Measurements from ENCODE around the gene TRERF1. TPM values are rescaled to one million over a fixed set of nuclear protein-coding genes. Genes with fewer than 3 reads are reported as not detected.

Gene TRERF1
- polyA plus RNA-seq, 3 donors: 0.58 to 10.0 (median 2.0) TPM

DNA sequence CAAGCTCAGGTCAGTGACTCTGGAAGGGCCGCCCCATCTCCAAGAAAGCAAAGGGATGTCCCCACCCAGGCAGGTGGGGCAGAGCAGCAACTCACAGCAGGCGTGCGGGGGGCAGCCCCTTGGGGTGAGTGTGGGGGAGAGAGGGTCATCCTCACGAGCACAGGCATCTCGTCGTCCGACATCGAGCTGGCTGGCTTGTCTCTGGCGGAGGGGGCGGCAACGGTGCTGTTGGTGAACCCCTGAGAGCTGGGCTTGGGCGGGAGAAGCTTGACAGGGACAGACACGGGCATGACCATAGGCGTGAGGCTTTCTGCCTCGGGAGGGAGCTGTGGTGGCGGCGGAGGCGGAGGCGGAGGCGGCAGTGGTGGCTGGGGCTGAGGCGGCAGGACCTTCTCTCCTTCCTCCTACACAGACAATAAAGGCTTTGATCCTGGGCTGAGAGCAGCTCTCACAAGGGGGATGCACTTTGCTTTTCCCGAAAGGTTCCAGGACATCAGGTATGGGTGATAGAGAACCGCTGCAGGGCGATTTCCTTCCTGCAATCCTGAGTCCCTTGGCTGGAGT is 188.5 kb downstream of the TRERF1 start:
- Histone ChIP-seq H3K9me3 (replicated peaks in 1 of 2; ENCODE audit: control insufficient read depth in 1 of 2, insufficient read depth in 1 of 2, low read length in 2 of 2) (no peaks in the 10 kb centered on the region), H2AFZ (ENCODE audit: insufficient read depth, low read depth, low read length, poor library complexity, severe bottlenecking) (no peak overlapping the region), H3K36me3 (replicated peaks in 1 of 2; ENCODE audit: control insufficient read depth in 1 of 2, insufficient read depth in 2 of 2, low read length in 2 of 2) (peaks cover 42 to 85% of the 10 kb centered on the region in 2 donors), H3K4me1 (ENCODE audit: control insufficient read depth in 1 of 2, insufficient read depth in 2 of 2, low read length in 2 of 2) (no peaks in the 10 kb centered on the region), H3K4me2 (replicated peaks; ENCODE audit: extremely low read depth, low read length, poor library complexity, severe bottlenecking) (no peak overlapping the region), H3K27me3 (ENCODE audit: control insufficient read depth in 2 of 2, insufficient read depth in 2 of 2, low read length in 2 of 2) (no peaks in the 10 kb centered on the region), H3K9ac (ENCODE audit: insufficient read depth, low read length, poor library complexity, severe bottlenecking) (no peak overlapping the region), H3K79me2 (ENCODE audit: insufficient read depth, low read length) (no peaks in the 10 kb centered on the region), H3K27ac (ENCODE audit: low read depth in 1 of 2, low read length in 2 of 2) (no peak overlapping the region), H4K20me1 (ENCODE audit: insufficient read depth, low read length) (no peaks in the 10 kb centered on the region), H3K4me3 (replicated peaks in 1 of 3; ENCODE audit: low read depth in 2 of 3, low read length in 3 of 3) (no peak overlapping the region)
- DNase-seq: no peak
- intact Hi-C loops (cut with micrococcal nuclease): loop anchor here in 1 of 2 donors (10.0 kb wide), 1 partner anchor 282 kb away; no protein-coding TSS in a partner anchor
- H3K4me1 Mint-ChIP-seq: no peaks in the 10 kb centered on the region
- H3K36me3 Mint-ChIP-seq: peaks cover 45 to 65% of the 10 kb centered on the region in 2 donors
- no peak overlapping the region for H3K4me3 Mint-ChIP-seq
- peaks cover 0 to 1% (median 0%) of the 10 kb centered on the region in 7 donors for H3K9me3 Mint-ChIP-seq
- 100% methylated on average over 11 of the region's 24 CpGs for WGBS (ENCODE audit: insufficient coverage)
- H3K27me3 Mint-ChIP-seq (ENCODE audit: low read depth in 3 of 3): peaks cover 0 to 1% (median 1%) of the 10 kb centered on the region in 3 donors
- peak overlapping the region in 2 of 7 donors; percentile 41 to 50 for H3K27ac Mint-ChIP-seq
- no peak for TF ChIP-seq CTCF (IDR thresholded peaks at IDR 0.05)

DNA sequence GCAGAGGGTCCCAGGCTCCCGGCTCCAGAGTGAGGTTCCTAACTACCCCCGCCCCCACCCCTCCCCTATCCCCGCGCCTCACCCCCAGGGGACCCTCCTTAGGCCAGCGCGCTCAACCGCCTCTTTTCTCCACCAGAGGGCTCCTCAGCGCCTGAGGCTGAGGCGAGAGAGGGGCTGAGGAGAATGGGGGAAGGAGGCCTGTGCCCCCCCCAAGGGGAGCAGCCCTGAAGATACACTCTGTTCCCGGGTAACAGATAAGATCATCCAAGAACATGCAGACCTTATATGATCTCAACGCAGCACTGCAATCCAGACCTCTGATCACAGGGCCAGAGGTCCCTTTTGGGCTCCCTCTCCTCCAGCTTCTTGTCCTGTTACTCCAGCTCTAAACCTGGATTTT is 190.8 kb downstream of the TRERF1 start:
- Mint-ChIP-seq H3K27ac (peak overlapping the region in 2 of 7 donors; percentile 7 to 84), H3K36me3 (peaks cover 54 to 75% of the 10 kb centered on the region in 2 donors), H3K4me3 (no peak overlapping the region), H3K4me1 (no peaks in the 10 kb centered on the region), H3K9me3 (peaks cover 0 to 1% (median 0%) of the 10 kb centered on the region in 7 donors), H3K27me3 (ENCODE audit: low read depth in 3 of 3) (peaks cover 0 to 1% (median 1%) of the 10 kb centered on the region in 3 donors)
- TF ChIP-seq CTCF (IDR thresholded peaks at IDR 0.05): peak; percentile 73
- H3K79me2 ChIP-seq (ENCODE audit: insufficient read depth, low read length): no peaks in the 10 kb centered on the region
- H3K36me3 ChIP-seq (replicated peaks in 1 of 2; ENCODE audit: control insufficient read depth in 1 of 2, insufficient read depth in 2 of 2, low read length in 2 of 2): peaks cover 57 to 91% of the 10 kb centered on the region in 2 donors
- H3K27me3 ChIP-seq (ENCODE audit: control insufficient read depth in 2 of 2, insufficient read depth in 2 of 2, low read length in 2 of 2): no peaks in the 10 kb centered on the region
- intact Hi-C loops (cut with micrococcal nuclease): loop anchor here in 1 of 2 donors (10.0 kb wide), 1 partner anchor 284 kb away; no protein-coding TSS in a partner anchor
- H3K4me2 ChIP-seq (replicated peaks; ENCODE audit: extremely low read depth, low read length, poor library complexity, severe bottlenecking): no peak overlapping the region
- no peaks in the 10 kb centered on the region for H3K4me1 ChIP-seq (ENCODE audit: control insufficient read depth in 1 of 2, insufficient read depth in 2 of 2, low read length in 2 of 2)
- H3K4me3 ChIP-seq (replicated peaks in 1 of 3; ENCODE audit: low read depth in 2 of 3, low read length in 3 of 3): no peak overlapping the region
- peak in 1 of 3 donors; percentile 15 for DNase-seq
- H3K9me3 ChIP-seq (replicated peaks in 1 of 2; ENCODE audit: control insufficient read depth in 1 of 2, insufficient read depth in 1 of 2, low read length in 2 of 2): no peaks in the 10 kb centered on the region
- no peak overlapping the region for H3K9ac ChIP-seq (ENCODE audit: insufficient read depth, low read length, poor library complexity, severe bottlenecking)
- H2AFZ ChIP-seq (ENCODE audit: insufficient read depth, low read depth, low read length, poor library complexity, severe bottlenecking): no peak overlapping the region
- H3K27ac ChIP-seq (ENCODE audit: low read depth in 1 of 2, low read length in 2 of 2): peak overlapping the region in 1 of 2 donors; percentile 45
- WGBS (ENCODE audit: insufficient coverage): 100% methylated on average over 1 of the region's 11 CpGs
- no peaks in the 10 kb centered on the region for H4K20me1 ChIP-seq (ENCODE audit: insufficient read depth, low read length)
